ENCODE results near the gene FGF19. TPM values are rescaled to one million over a fixed set of nuclear protein-coding genes. Genes with fewer than 3 reads are reported as not detected.

FGF19 gene
- total RNA-seq, 1 experiment from 2014 or later: not detected

DNA sequence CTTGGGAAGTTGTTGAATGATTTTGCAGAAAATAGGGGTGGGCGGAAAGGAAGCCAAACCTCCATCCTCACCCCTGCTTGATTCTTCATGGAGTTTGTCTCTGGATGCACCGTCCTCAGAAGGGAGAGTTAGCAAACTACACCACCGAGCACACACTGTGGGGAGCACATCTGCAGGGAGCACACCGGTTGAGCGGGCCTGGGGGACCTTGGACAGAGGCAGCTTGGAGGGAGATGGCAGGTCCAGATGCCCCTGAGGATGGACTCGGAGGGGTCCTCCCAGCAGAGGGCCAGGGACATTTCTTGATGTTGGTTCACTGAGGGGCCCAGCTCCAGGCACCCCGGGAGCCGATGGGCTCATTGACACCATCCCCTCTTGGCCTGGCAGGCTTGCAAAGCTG, 15.1 kb upstream of the FGF19 start:
- H3K79me2 ChIP-seq (ENCODE audit: low read length): no peaks in the 10 kb centered on the region
- no peaks in the 10 kb centered on the region for H3F3A ChIP-seq (ENCODE audit: low read length, unreplicated experiment)
- no peak for ATAC-seq

DNA sequence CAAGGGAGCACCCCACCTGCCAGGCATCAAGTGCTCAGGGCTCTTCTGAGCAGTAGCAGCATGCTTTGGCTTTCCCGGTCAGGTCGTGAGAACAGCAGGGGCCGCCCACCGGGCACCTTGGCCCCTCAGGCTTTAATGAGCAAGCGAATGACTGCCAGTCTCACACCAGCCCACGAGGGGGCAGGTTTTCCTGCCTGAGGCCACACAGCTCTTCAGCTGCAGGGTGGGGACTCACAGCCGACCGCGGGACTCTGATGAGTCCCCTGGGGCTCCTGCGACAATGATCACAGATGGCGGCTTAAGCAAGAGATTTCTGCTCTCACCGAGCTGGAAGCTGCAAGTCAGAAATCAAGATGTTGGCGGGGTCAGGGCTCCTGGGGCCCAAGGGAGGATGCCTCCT, 14.3 kb upstream of the FGF19 start:
- H3F3A ChIP-seq (ENCODE audit: low read length, unreplicated experiment): no peaks in the 10 kb centered on the region
- POLR2A ChIA-PET (ENCODE audit: unreplicated experiment): interaction anchor here (0.7 kb wide), 1 partner anchor 75 kb away, joined by 4 read pairs; no protein-coding TSS in a partner anchor
- BruUV-seq (replicated peaks): no TSS peak
- no peaks in the 10 kb centered on the region for H3K27me3 ChIP-seq (ENCODE audit: low read length)
- ATAC-seq: peak; percentile 59
- TF ChIP-seq, protein P1, sequence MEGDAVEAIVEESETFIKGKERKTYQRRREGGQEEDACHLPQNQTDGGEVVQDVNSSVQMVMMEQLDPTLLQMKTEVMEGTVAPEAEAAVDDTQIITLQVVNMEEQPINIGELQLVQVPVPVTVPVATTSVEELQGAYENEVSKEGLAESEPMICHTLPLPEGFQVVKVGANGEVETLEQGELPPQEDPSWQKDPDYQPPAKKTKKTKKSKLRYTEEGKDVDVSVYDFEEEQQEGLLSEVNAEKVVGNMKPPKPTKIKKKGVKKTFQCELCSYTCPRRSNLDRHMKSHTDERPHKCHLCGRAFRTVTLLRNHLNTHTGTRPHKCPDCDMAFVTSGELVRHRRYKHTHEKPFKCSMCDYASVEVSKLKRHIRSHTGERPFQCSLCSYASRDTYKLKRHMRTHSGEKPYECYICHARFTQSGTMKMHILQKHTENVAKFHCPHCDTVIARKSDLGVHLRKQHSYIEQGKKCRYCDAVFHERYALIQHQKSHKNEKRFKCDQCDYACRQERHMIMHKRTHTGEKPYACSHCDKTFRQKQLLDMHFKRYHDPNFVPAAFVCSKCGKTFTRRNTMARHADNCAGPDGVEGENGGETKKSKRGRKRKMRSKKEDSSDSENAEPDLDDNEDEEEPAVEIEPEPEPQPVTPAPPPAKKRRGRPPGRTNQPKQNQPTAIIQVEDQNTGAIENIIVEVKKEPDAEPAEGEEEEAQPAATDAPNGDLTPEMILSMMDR (conservative IDR thresholded peaks at IDR 0.05; ENCODE audit: low read depth, low read length): peak; percentile 87
- no peak for TF ChIP-seq EZH2 (IDR thresholded peaks at IDR 0.05; ENCODE audit: low read length, unreplicated experiment)
- no peak overlapping the region for H3K9ac ChIP-seq (ENCODE audit: low read length)
- H2AFZ ChIP-seq (ENCODE audit: low read length): peak overlapping the region; percentile 6; the same call in 1 of the 2 replicates
- H4K20me1 ChIP-seq (ENCODE audit: low read length): no peaks in the 10 kb centered on the region
- peak; percentile 77 for DNase-seq
- intact Hi-C loops (cut with micrococcal nuclease): loop anchor here (1.0 kb wide), 1 partner anchor 170 kb away; no protein-coding TSS in a partner anchor
- peak overlapping the region; percentile 10; the same call in 1 of the 2 replicates for H3K4me2 ChIP-seq (ENCODE audit: low read length)
- no peak overlapping the region for H3K27ac ChIP-seq (ENCODE audit: low read length)
- H3K9me3 ChIP-seq (ENCODE audit: low read length): no peaks in the 10 kb centered on the region
- no peaks in the 10 kb centered on the region for H3K79me2 ChIP-seq (ENCODE audit: low read length)
- no peaks in the 10 kb centered on the region for H3K9me2 ChIP-seq (replicated peaks; ENCODE audit: low read length)
- CTCF ChIA-PET: no interaction called here
- no peak overlapping the region for H3K4me3 ChIP-seq (ENCODE audit: low read length)
- no peaks in the 10 kb centered on the region for H3K36me3 ChIP-seq (ENCODE audit: low read depth, low read length)
- no peaks in the 10 kb centered on the region for H3K4me1 ChIP-seq (ENCODE audit: insufficient read depth, low read length)

More for the DNA sequence above, 15.1 kb upstream of the FGF19 start:
- Histone ChIP-seq H3K27ac (ENCODE audit: low read length) (no peak overlapping the region), H3K9me2 (replicated peaks; ENCODE audit: low read length) (no peaks in the 10 kb centered on the region), H3K9me3 (ENCODE audit: low read length) (no peaks in the 10 kb centered on the region), H3K36me3 (ENCODE audit: low read depth, low read length) (no peaks in the 10 kb centered on the region), H3K4me3 (ENCODE audit: low read length) (no peak overlapping the region), H3K4me1 (ENCODE audit: insufficient read depth, low read length) (no peaks in the 10 kb centered on the region), H2AFZ (ENCODE audit: low read length) (no peak overlapping the region), H3K9ac (ENCODE audit: low read length) (no peak overlapping the region), H3K4me2 (ENCODE audit: low read length) (no peak overlapping the region), H4K20me1 (ENCODE audit: low read length) (no peaks in the 10 kb centered on the region), H3K27me3 (ENCODE audit: low read length) (no peaks in the 10 kb centered on the region)
- TF ChIP-seq EZH2phosphoT487 (IDR thresholded peaks at IDR 0.05; ENCODE audit: borderline replicate concordance, low read length) (no peak), EZH2 (IDR thresholded peaks at IDR 0.05; ENCODE audit: low read length, unreplicated experiment) (no peak)
- TF ChIP-seq, protein P1 (conservative IDR thresholded peaks at IDR 0.05; ENCODE audit: low read depth, low read length): no peak
- intact Hi-C loops (cut with micrococcal nuclease): loop anchor here (1.0 kb wide), 1 partner anchor 169 kb away; no protein-coding TSS in a partner anchor
- no peak for DNase-seq
- CTCF ChIA-PET: no interaction called here
- BruUV-seq (replicated peaks): no TSS peak
- POLR2A ChIA-PET (ENCODE audit: unreplicated experiment): no interaction called here

DNA sequence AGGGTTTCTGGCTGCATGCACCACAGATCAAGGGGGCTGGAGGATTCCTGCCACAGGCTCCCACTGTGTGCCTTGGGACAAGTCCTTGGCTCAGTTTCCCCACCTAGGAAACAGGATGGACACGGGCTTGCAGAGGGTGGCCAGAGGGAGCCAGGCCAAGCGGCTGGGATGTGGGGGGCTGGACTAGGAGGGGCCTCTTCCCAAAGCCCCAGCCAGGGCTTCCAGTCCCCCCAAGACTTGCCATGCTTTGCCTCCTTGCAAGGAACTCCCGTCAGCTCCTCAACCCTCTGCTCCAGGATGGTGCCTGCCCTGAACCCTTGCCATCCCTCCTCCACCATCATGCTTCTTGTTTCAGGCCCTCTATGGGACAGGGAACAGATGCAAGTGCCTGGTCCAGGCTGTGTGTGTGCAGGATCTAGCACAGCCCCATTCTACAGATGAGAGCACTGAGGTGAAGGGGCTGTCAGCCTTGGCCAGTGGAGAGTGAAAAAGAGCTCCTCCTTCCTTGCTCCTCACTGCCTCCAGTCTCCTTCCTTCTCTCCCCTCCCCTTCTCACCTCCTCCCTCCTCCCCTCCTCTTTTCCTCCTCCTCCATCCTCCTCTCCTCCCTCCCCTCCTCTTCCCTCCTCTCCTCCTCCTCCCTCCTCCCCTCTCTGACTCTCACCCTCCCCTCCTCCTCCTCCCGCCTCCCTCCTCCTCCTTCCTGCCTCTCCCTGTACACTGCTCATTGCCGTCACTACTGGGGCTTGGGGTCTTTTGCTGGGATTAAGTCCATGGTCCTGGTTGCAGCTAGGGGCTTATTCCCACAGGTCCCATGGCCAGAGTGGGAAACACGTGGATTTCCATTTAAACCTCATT, 13.3 kb upstream of the FGF19 start:
- H3K4me2 ChIP-seq (ENCODE audit: low read length): no peak overlapping the region
- no peaks in the 10 kb centered on the region for H3K9me3 ChIP-seq (ENCODE audit: low read length)
- ATAC-seq (no peak), DNase-seq (no peak)
- ChIA-PET POLR2A (ENCODE audit: unreplicated experiment) (no interaction called here), CTCF (interaction anchor here (0.6 to 0.7 kb wide), 2 partner anchors 484 to 524 kb away, joined by 4 to 5 read pairs; no protein-coding TSS in a partner anchor)
- H3K27ac ChIP-seq (ENCODE audit: low read length): no peak overlapping the region
- H3K9me2 ChIP-seq (replicated peaks; ENCODE audit: low read length): no peaks in the 10 kb centered on the region
- no peaks in the 10 kb centered on the region for H3K4me1 ChIP-seq (ENCODE audit: insufficient read depth, low read length)
- H3K4me3 ChIP-seq (ENCODE audit: low read length): no peak overlapping the region
- H3K27me3 ChIP-seq (ENCODE audit: low read length): no peaks in the 10 kb centered on the region
- no peaks in the 10 kb centered on the region for H4K20me1 ChIP-seq (ENCODE audit: low read length)
- H3K79me2 ChIP-seq (ENCODE audit: low read length): no peaks in the 10 kb centered on the region
- BruUV-seq (replicated peaks): no TSS peak
- no peaks in the 10 kb centered on the region for H3K36me3 ChIP-seq (ENCODE audit: low read depth, low read length)
- no peak overlapping the region for H2AFZ ChIP-seq (ENCODE audit: low read length)
- H3F3A ChIP-seq (ENCODE audit: low read length, unreplicated experiment): no peaks in the 10 kb centered on the region
- intact Hi-C loops (cut with micrococcal nuclease): no loop called here
- TF ChIP-seq EZH2 (IDR thresholded peaks at IDR 0.05; ENCODE audit: low read length, unreplicated experiment): no peak
- TF ChIP-seq, protein P1 (conservative IDR thresholded peaks at IDR 0.05; ENCODE audit: low read depth, low read length): no peak
- no peak for TF ChIP-seq EZH2phosphoT487 (IDR thresholded peaks at IDR 0.05; ENCODE audit: borderline replicate concordance, low read length)
- H3K9ac ChIP-seq (ENCODE audit: low read length): no peak overlapping the region
